Measurements from ENCODE around the gene IRF4.

Gene IRF4

DNA sequence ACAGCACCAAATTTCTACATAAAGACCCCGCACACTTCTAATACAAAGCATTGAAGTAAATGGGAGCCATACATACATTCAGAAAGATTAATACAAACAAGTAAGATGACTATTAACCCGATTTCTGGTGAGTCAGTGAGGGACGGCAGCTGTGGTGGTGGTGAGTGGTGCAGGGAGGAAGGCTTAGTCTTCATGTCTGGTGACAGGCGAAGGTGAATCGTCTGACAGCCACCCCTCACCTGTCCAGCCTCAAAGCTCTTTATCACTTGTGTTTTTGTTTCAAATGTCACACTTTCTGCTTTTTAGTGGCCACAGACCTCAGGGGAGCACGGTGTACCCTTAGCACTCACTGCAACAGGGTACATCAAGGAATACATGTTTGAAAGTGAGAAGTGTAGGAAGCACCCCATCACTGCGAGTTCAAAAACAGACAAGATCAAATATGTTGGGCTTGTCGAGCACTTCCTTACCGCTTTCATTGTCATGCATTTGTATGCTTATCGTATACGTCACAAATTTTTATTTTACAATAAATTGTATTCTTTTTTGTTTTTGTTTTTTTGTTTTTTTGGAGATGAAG, 63.5 kb downstream of the IRF4 start:
- TF ChIP-seq, protein P1, sequence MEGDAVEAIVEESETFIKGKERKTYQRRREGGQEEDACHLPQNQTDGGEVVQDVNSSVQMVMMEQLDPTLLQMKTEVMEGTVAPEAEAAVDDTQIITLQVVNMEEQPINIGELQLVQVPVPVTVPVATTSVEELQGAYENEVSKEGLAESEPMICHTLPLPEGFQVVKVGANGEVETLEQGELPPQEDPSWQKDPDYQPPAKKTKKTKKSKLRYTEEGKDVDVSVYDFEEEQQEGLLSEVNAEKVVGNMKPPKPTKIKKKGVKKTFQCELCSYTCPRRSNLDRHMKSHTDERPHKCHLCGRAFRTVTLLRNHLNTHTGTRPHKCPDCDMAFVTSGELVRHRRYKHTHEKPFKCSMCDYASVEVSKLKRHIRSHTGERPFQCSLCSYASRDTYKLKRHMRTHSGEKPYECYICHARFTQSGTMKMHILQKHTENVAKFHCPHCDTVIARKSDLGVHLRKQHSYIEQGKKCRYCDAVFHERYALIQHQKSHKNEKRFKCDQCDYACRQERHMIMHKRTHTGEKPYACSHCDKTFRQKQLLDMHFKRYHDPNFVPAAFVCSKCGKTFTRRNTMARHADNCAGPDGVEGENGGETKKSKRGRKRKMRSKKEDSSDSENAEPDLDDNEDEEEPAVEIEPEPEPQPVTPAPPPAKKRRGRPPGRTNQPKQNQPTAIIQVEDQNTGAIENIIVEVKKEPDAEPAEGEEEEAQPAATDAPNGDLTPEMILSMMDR (IDR thresholded peaks at IDR 0.05; ENCODE audit: extremely low read depth, insufficient read depth, missing control alignments): no peak
- no peak for DNase-seq (ENCODE audit: low spot score)
- in situ Hi-C loops (cut with MboI; ENCODE audit: low pct_unique_long_range_greater_than_20kb, low sequenced_read_pairs, unreplicated experiment): no loop called here

DNA sequence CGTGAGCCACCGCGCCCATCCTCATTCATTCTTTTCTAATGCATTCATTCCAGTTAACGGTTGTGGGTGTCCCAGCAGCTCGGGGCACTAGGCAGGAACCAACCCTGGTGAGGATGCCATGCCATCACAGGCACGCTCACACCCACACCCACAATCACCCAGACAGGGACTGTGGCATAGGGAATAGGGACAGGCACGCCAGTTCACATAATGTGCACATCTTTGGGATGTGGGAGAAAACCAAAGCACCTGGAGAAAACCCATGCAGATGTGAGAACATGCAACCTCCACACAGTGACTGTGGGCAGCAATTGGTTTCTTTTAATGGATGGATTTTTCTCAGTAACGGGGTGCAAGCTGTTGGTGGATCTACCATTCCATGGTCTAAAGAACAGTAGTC, 64.3 kb downstream of the IRF4 start:
- DNase-seq (ENCODE audit: low spot score): no peak
- TF ChIP-seq, protein P1 (IDR thresholded peaks at IDR 0.05; ENCODE audit: extremely low read depth, insufficient read depth, missing control alignments): no peak
- in situ Hi-C loops (cut with MboI; ENCODE audit: low pct_unique_long_range_greater_than_20kb, low sequenced_read_pairs, unreplicated experiment): no loop called here

DNA sequence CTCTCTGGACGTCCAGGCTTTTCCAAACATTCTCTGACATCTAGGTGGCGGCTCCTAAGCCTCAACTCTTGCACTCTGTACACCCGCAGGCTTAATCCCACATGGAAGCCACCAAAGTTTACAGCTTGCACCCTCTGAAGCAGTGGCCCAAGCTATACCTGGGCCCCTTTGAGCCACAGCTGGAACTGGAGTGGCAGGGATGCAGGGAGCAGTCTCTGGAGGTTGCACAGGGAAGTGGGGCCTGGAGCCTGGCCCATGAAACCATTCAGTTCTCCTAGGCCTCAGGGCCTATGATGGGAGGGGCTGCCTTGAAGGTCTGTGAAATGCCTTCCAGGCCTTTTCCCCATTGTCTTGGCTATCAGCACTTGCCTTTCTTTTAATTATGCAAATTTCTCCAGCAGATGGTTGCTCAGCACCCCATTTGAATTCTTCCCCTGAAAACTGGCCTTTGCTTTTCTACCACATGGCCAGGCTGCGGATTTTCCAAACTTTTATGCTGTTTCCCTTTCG, 64.9 kb downstream of the IRF4 start:
- no peak for DNase-seq (ENCODE audit: low spot score)
- TF ChIP-seq, protein P1 (IDR thresholded peaks at IDR 0.05; ENCODE audit: extremely low read depth, insufficient read depth, missing control alignments): no peak
- in situ Hi-C loops (cut with MboI; ENCODE audit: low pct_unique_long_range_greater_than_20kb, low sequenced_read_pairs, unreplicated experiment): no loop called here

DNA sequence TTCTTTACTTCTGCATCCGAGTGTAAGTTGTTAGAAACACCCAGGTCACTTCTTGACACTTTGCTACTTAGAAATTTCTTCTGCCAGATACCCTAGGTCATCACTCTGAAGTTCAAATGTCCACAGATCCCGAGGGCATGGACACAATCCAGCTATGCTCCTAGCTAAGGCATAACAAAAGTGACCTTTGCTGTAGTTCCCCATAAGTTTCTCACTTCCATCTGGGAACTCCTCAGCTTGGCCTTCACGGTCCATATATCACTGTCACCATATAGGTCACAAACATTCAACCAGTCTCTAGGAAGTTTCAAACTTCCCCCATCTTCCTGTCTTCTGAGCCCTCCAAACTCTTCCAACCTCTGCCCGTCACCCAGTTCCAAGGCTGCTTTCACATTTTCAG, 65.3 kb downstream of the IRF4 start:
- no peak for DNase-seq (ENCODE audit: low spot score)
- TF ChIP-seq, protein P1 (IDR thresholded peaks at IDR 0.05; ENCODE audit: extremely low read depth, insufficient read depth, missing control alignments): no peak
- in situ Hi-C loops (cut with MboI; ENCODE audit: low pct_unique_long_range_greater_than_20kb, low sequenced_read_pairs, unreplicated experiment): no loop called here

Data from GM13977 (cell line).